Occipital lobe (tissue), 2 donors: ENCODE data around the gene MTMR12. TPM values are rescaled to one million over a fixed set of nuclear protein-coding genes. Genes with fewer than 3 reads are reported as not detected.

Experiments
- DNase-seq: peaks from one replicate; lab custom pipeline; 2025; lab: John Stamatoyannopoulos, UW
- total RNA-seq: library from RNA; depleted of rRNA; stranded (reverse); fragments of >200 nt; gene quantifications from one replicate; pipeline ENCODE4 v1.2.3, GENCODE V29; 2014

MTMR12 gene
- 23.2 TPM for total RNA-seq

- peak; percentile 98 for DNase-seq
These were observed at the start of gene MTMR12 for GRCh38 chr5:32312595-32313332. MTMR12 (minus strand) TSS chr5:32312939; CDS start chr5:32312838, 101 bp downstream.

- DNase-seq: no peak
These were observed 49.8 kb upstream of the MTMR12 start for GRCh38 chr5:32362527-32362926.

- no peak for DNase-seq
These were observed 48.2 kb upstream of the MTMR12 start for GRCh38 chr5:32360906-32361305.

- no peak for DNase-seq
These were observed 45.9 kb upstream of the MTMR12 start for GRCh38 chr5:32358611-32359010.

- DNase-seq: no peak
These were observed 44.9 kb upstream of the MTMR12 start for GRCh38 chr5:32357658-32358057.

GRCh38 chr5:32355686-32356085 is 42.9 kb upstream of the MTMR12 start:
- DNase-seq: no peak

GRCh38 chr5:32353420-32353819 is 40.7 kb upstream of the MTMR12 start:
- DNase-seq: no peak

- DNase-seq: no peak
These were observed 39.9 kb upstream of the MTMR12 start for GRCh38 chr5:32352685-32353084.

GRCh38 chr5:32346869-32347268 is 34.1 kb upstream of the MTMR12 start:
- DNase-seq: no peak

GRCh38 chr5:32343058-32343672 is 30.4 kb upstream of the MTMR12 start:
- no peak for DNase-seq

- no peak for DNase-seq
These were observed 29.9 kb upstream of the MTMR12 start for GRCh38 chr5:32342656-32343055.

GRCh38 chr5:32339878-32340277 is 27.1 kb upstream of the MTMR12 start:
- DNase-seq: no peak

GRCh38 chr5:32339198-32339597 is 26.5 kb upstream of the MTMR12 start:
- no peak for DNase-seq

GRCh38 chr5:32332966-32333365 is 20.2 kb upstream of the MTMR12 start:
- DNase-seq: no peak

GRCh38 chr5:32332361-32332760 is 19.6 kb upstream of the MTMR12 start:
- DNase-seq: no peak

- no peak for DNase-seq
These were observed 19.2 kb upstream of the MTMR12 start for GRCh38 chr5:32331935-32332274.

GRCh38 chr5:32331217-32331934 is 18.6 kb upstream of the MTMR12 start:
- no peak for DNase-seq

- no peak for DNase-seq
These were observed 17.6 kb upstream of the MTMR12 start for GRCh38 chr5:32330126-32330971.

- DNase-seq: peak; percentile 27
These were observed 16.7 kb upstream of the MTMR12 start for GRCh38 chr5:32329395-32329834.

GRCh38 chr5:32326216-32326772 is 13.6 kb upstream of the MTMR12 start:
- DNase-seq: no peak

GRCh38 chr5:32325616-32326015 is 12.9 kb upstream of the MTMR12 start:
- no peak for DNase-seq
